DOHH2 (cell line): ENCODE measurements around the gene TPRN.

ENCODE experiments used
- H3F3A ChIP-seq: fragments of 200-600 bp; sonication (generic), shearing (Covaris generic); 2 replicates; pipeline ENCODE4 v1.6.0; 2016; ENCODE audit warnings: antibody characterized with exemption, mild to moderate bottlenecking; ENCODE audit not compliant: control insufficient read depth, insufficient read depth
- H3K27ac ChIP-seq: fragments of 200-600 bp; sonication (generic); 2 replicates; pipeline ENCODE4 v1.5.1; 2014; ENCODE audit warnings: low read depth, mild to moderate bottlenecking, low read length, moderate library complexity
- H3K27me3 ChIP-seq: fragments of 200-600 bp; sonication (generic); 2 replicates; pipeline ENCODE4 v1.6.1; 2014; ENCODE audit warnings: mild to moderate bottlenecking, low read length, mixed read lengths; ENCODE audit not compliant: control insufficient read depth
- H3K36me3 ChIP-seq: fragments of 200-600 bp; sonication (generic); 2 replicates; pipeline ENCODE4 v1.6.1; 2014; ENCODE audit warnings: mild to moderate bottlenecking, low read length, moderate library complexity, mixed read lengths; ENCODE audit not compliant: control insufficient read depth
- H3K4me1 ChIP-seq: fragments of 200-600 bp; sonication (generic); 2 replicates; pipeline ENCODE4 v1.6.1; 2014; ENCODE audit warnings: mild to moderate bottlenecking, low read length, mixed read lengths; ENCODE audit not compliant: control insufficient read depth
- H3K4me2 ChIP-seq: fragments of 200-600 bp; sonication (generic); 2 replicates; pipeline ENCODE4 v1.6.0; 2014; ENCODE audit warnings: mild to moderate bottlenecking, low read length, moderate library complexity
- H3K4me3 ChIP-seq: fragments of 200-600 bp; sonication (generic); 2 replicates; pipeline ENCODE4 v1.5.1; 2014; ENCODE audit warnings: mild to moderate bottlenecking, low read length, mixed read lengths
- H3K79me2 ChIP-seq: fragments of 200-600 bp; sonication (generic); 2 replicates; pipeline ENCODE4 v1.6.1; 2014; ENCODE audit warnings: mild to moderate bottlenecking, low read length, mixed read lengths; ENCODE audit not compliant: control insufficient read depth
- H3K9me2 ChIP-seq: fragments of 200-600 bp; sonication (generic); replicated peaks from 2 replicates; pipeline ENCODE4 v1.6.1; 2014; ENCODE audit warnings: mild to moderate bottlenecking, low read length, mixed read lengths; ENCODE audit not compliant: control insufficient read depth
- H3K9me3 ChIP-seq: fragments of 200-600 bp; sonication (generic); 2 replicates; pipeline ENCODE4 v1.6.1; 2014; ENCODE audit warnings: antibody characterized with exemption, low read length, mixed read lengths; ENCODE audit not compliant: control insufficient read depth, insufficient read depth
- H4K20me1 ChIP-seq: fragments of 200-600 bp; sonication (generic); 2 replicates; pipeline ENCODE4 v1.6.0; 2014; ENCODE audit warnings: low read depth, mild to moderate bottlenecking, antibody characterized with exemption, low read length, moderate library complexity; ENCODE audit not compliant: control insufficient read depth, insufficient read depth
- CTCF ChIP-seq: fragments of 200-600 bp; sonication (generic); IDR thresholded peaks from one replicate; pipeline ENCODE4 v1.5.1; 2014; ENCODE audit warnings: antibody characterized with exemption, mild to moderate bottlenecking, low read depth, low read length; ENCODE audit not compliant: poor library complexity, severe bottlenecking
- EZH2phosphoT487 ChIP-seq: fragments of 200-600 bp; sonication (generic); IDR thresholded peaks from 2 replicates; pipeline ENCODE4 v1.6.1; 2017; ENCODE audit warnings: borderline replicate concordance, mild to moderate bottlenecking, antibody characterized with exemption, low read length, moderate library complexity, mixed read lengths

TPRN gene

DNA sequence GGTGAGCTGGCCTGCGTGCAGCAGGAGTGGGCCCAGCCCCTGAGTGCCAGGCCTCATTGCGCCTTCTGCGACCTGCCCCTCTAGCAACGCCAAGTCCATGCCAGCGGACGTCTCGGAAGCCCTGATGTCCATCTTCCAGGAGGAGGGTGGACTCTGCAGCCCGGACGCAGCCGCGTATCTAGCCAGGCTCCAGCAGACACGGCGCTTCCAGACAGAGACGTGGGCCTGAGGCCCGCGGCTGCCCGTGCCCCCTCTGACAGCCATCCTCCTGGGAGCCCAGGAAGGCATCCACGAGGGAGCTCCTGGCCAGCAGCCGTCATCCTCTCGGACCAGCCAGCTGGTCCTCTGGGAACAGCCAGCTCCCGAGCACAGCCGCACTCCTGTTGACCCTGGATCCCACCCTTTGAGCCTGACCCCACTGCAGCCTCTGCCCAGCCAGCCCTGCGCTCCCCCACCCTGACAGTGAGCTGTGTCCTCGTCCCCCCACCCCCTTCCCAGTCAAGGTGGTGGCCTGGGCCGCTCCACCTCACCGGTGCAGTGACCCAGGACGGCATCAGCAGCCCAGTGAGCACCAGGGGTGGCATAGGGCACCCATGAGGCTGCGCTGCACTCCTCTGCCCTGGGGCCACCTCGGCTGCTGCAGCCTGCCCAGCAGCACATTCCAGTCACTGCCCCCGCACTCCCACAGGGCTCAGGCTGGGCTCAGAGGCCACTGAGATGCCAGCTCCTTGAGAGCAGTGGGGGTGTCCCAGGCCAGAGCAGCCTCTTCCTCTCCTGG is 15.8 kb upstream of the TPRN start:
- no peaks in the 10 kb centered on the region for H3K4me1 ChIP-seq
- H3K9me3 ChIP-seq = no peaks in the 10 kb centered on the region
- H3K27ac ChIP-seq = no peak overlapping the region
- TF ChIP-seq CTCF = no peak
- TF ChIP-seq EZH2phosphoT487 = no peak
- no peaks in the 10 kb centered on the region for H3K9me2 ChIP-seq
- no peak overlapping the region for H3K4me2 ChIP-seq
- H3K4me3 ChIP-seq = no peak overlapping the region
- H3K36me3 ChIP-seq = peaks cover 34% of the 10 kb centered on the region
- H3F3A ChIP-seq = no peaks in the 10 kb centered on the region; the same call in 1 of the 2 replicates
- H3K79me2 ChIP-seq = no peaks in the 10 kb centered on the region
- H3K27me3 ChIP-seq = no peaks in the 10 kb centered on the region
- H4K20me1 ChIP-seq = no peaks in the 10 kb centered on the region

GRCh38 chr9:137215196-137215986 is 14.8 kb upstream of the TPRN start:
- Histone ChIP-seq H3K9me2 (no peaks in the 10 kb centered on the region), H3K27me3 (no peaks in the 10 kb centered on the region), H3K4me1 (no peaks in the 10 kb centered on the region), H3K27ac (no peak overlapping the region), H3K36me3 (peaks cover 36% of the 10 kb centered on the region), H3F3A (no peaks in the 10 kb centered on the region; the same call in 1 of the 2 replicates), H3K79me2 (no peaks in the 10 kb centered on the region), H4K20me1 (no peaks in the 10 kb centered on the region), H3K4me2 (no peak overlapping the region), H3K9me3 (no peaks in the 10 kb centered on the region), H3K4me3 (no peak overlapping the region)
- TF ChIP-seq EZH2phosphoT487 (no peak), CTCF (no peak)

DNA sequence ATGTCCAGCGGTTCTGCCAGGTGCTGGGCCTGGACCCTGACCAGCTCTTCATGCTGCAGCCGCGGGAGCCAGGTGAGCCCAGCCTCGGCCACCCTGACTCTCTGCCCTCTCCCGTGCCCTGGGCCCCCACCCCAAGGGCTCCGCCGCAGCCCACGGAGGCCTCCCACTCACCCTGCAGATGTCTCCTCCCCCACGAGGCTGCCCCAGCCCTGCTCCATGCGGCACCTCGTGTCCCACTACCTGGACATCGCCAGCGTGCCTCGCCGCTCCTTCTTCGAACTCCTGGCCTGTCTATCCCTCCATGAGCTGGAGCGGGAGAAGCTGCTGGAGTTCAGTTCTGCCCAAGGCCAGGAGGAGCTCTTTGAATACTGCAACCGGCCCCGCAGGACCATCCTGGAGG is 14.1 kb upstream of the TPRN start:
- H3K36me3 ChIP-seq = peaks cover 36% of the 10 kb centered on the region
- H3K9me3 ChIP-seq = no peaks in the 10 kb centered on the region
- H4K20me1 ChIP-seq = no peaks in the 10 kb centered on the region
- no peaks in the 10 kb centered on the region; the same call in 1 of the 2 replicates for H3F3A ChIP-seq
- no peaks in the 10 kb centered on the region for H3K27me3 ChIP-seq
- H3K79me2 ChIP-seq = no peaks in the 10 kb centered on the region
- H3K4me1 ChIP-seq = no peaks in the 10 kb centered on the region
- H3K4me2 ChIP-seq = no peak overlapping the region
- no peak for TF ChIP-seq EZH2phosphoT487
- TF ChIP-seq CTCF = no peak
- H3K9me2 ChIP-seq = no peaks in the 10 kb centered on the region
- H3K27ac ChIP-seq = no peak overlapping the region
- H3K4me3 ChIP-seq = no peak overlapping the region
